Epithelial cell of prostate (primary cell): ENCODE results near the gene LHX3.
A peak's percentile ranks its signal among the peaks of the same experiment; 100 is the strongest.

Experiments
- DNase-seq: peaks from one replicate; pipeline ENCODE4 v3.0.0-alpha.2; 2011; ENCODE audit warnings: low read depth, low spot score
- H3K27ac ChIP-seq: fragments of 450-650 bp; 2 replicates; pipeline ENCODE4 v1.5.1; 2017; ENCODE audit warnings: mild to moderate bottlenecking

Gene LHX3

DNA sequence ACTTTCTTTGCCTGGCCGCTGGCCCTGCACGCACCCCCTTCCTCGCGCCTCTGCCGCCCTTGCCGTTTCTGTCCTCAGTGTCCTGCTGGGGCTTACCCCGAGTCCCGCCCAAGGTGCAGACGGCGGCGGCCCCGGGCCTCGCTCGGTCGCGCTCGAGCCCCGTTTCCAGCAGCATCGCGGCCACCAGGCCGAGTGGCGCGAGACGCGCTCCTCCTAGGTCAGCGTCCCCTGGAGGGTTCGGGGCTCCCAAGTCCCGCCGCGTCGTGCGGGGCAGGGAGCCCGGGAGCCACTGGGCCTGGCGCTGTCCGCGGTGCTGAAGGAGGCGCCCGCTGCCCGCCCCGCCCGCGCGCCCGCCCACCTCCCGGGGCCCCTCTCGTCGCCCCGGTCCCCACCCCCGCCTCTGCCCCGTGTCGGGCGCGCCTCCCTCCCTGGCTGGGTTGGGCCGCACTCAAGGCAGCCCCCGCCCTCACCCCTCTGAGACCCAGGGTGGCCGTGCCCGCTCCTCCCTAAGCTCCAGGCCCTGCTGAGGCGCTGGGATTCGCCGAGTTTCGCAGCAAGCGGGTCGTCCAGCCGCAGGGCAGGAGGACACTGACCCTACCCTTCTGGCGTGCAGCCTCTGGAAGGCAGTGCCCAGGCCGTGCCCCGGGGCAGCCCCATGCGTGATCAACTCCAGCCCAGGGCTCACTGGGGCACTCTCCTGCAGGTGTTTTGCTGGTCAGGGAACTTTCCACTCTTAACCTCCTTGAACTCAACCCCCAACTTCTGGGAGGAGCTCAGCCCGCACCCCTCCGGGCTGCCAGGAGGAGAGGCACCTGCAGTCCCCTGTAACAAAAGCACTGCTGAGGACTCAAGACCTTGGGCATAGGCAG lies at the start of gene LHX3:
LHX3 (minus strand) TSS at position 291 of the 869 bp plus-strand sequence; CDS start at position 175, 116 bp downstream.
- H3K27ac ChIP-seq, result no peak within 1 kb of the TSS
- no peak for DNase-seq

DNA sequence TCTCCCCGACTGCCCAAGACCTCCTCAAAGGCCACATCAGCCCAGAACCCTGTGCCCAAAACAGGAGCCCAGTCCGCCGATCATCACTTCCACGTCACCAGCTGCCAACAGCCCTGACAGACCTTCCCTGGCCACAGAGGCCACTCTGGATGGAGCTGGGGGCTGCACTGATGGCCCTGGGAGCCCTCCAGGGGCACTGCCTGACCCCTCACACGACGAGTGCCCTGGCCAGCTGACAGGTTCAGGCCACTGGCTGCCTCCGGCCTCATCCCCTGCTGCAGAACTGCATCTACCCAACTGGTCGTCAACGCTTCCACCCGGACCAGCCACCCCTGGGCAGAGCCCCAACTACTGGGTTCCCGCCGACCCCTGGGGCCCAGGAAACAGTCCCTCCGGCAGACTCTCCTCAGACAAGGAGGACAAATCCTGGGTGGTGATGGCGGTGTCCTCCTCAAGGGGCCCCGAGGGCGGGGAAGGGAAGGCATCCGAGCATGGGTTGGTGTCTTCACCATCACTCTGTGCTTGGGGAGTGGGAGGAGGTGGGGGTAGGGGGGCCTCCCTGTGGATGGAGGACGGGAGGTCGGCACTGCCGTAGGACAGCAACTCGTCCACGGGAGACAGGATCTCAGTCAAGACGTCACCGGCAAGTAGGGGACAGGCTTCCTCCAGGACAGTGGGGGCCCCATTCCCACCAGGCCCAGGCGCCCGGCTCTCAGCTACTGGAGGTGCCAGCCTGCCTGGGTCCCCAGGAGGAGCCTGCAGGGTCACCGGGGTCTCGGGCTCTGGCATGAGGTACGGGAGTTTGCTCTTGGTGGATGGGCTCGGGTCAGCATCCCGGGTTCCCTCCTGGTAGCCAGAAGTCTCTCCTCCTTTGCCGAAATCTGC lies 48.6 kb upstream of the LHX3 start:
- no peak for DNase-seq
- H3K27ac ChIP-seq, result no peak overlapping the region

DNA sequence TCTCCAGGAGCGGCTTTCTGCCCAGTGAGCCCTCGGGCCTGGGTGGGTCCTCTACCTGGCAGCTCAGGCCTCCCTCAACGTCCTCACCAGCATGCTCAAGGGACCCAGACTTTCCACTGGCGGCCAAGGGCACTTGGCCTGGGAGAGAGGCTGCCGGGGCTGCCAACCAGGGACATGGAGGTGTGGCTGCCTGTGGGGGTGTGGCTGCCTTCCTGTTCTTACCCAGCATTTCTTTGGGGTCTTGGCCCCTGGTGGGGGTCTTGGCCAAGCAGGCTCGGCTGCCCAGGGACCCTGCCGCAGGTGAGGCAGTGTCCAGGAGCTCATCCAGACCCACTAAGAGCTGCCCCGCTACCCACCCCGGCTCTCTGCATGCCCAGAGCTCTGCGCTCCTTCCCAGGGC lies 47.9 kb upstream of the LHX3 start:
- H3K27ac ChIP-seq, result no peak overlapping the region
- DNase-seq, result no peak

DNA sequence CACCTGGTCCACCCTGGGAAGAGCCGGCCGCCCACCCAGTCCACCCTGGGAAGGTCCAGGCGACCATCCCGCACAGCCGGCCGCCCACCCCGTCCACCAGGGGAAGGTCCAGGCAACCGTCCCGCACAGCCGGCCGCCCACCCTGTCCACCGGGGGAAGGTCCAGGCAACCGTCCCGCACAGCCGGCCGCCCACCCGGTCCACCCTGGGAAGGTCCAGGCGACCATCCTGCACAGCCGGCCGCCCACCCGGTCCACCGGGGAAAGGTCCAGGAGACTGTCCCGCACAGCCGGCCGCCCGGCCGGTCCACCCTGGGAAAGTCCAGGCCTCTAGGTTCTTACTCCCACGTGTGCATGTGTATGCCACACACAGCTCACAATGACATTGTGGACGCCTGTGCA lies 47.4 kb upstream of the LHX3 start:
- H3K27ac ChIP-seq, result no peak overlapping the region
- no peak for DNase-seq

DNA sequence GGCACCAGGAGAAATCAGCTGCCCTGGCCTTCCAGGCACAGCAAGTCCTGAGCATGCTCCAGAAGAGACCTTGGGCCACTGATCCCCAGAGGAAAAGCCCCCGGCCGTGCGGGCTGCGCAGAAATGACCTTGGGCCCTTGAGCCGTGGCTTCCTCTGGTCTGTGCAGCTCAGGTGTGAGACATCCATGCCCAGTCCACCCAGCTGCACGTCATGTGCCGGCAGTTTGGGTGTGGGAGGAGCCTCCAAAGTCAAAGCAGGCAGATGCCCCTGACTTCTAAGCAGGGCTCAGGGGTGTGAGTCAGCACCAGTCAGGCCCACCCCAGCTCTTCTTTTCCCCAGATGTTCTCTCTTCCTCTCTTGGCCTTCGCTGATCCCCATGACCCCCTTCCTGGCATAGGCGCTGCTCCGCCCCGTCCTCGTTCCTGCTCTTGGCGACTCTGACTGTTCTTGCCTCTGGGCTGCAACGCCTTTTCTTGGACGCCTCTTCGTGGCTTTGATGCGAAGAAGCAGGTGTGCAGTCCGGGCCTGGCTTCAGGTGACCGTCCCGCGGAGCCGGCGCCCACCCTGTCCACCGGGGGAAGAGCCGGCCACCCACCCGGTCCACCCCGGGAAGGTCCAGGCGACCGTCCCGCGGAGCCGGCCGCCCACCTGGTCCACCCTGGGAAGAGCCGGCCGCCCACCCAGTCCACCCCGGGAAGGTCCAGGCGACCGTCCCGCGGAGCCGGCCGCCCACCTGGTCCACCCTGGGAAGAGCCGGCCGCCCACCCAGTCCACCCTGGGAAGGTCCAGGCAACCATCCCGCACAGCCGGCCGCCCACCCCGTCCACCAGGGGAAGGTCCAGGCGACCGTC lies 46.6 kb upstream of the LHX3 start:
- no peak overlapping the region for H3K27ac ChIP-seq
- no peak for DNase-seq

DNA sequence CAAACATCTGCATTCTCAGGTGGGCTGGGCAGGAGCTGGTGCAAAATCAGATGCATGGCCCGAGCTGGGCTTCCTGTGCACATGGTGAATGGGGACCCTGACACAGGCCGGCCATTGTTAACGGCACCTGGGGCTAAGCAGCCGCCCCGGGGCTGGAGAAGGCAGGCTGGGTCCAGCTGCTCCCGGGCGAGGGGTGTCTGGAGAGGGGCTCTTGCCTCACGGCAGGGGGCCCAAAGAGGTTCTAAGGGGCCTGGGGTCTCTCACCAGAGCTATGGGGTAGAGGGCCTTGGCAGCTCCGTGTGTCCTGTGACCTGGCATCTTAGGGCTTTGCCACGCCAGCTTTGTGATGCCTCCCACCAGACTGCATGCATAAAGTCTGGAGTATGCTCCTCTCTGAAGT lies 45.7 kb upstream of the LHX3 start:
- H3K27ac ChIP-seq, result no peak overlapping the region
- DNase-seq, result no peak

DNA sequence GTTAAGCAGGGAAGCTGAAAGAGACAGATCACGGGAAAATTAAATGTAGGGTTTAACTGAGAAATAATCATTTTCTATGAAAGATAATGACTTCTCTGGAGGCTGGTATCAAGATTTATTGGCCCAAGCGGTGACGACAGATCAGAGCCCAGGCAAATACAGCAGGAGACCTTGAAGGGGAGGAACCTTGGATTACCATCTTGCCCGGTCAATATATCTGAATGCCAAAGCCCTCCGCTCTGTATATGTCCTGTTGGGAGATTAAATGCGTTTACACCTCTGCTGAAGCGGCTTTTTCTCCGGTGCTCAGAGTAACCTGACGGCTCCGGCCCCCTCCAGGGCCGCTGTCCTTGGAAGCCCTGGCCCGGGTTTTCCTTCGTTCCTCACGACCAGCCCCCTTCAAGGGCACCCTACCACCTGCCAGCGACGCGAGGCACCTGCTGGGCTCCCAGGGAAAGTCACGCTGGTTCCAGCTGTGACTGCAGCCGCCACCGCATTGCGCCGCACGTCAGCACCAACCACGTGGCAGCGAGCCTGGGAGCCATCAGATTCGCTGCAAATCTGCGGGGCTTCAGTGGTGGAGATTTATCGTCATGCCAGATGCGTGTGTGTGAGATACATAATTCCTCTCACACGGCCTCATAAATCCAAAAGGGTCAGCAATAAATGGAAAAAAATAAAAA lies 45.1 kb upstream of the LHX3 start:
- H3K27ac ChIP-seq, result no peak overlapping the region
- DNase-seq, result no peak

DNA sequence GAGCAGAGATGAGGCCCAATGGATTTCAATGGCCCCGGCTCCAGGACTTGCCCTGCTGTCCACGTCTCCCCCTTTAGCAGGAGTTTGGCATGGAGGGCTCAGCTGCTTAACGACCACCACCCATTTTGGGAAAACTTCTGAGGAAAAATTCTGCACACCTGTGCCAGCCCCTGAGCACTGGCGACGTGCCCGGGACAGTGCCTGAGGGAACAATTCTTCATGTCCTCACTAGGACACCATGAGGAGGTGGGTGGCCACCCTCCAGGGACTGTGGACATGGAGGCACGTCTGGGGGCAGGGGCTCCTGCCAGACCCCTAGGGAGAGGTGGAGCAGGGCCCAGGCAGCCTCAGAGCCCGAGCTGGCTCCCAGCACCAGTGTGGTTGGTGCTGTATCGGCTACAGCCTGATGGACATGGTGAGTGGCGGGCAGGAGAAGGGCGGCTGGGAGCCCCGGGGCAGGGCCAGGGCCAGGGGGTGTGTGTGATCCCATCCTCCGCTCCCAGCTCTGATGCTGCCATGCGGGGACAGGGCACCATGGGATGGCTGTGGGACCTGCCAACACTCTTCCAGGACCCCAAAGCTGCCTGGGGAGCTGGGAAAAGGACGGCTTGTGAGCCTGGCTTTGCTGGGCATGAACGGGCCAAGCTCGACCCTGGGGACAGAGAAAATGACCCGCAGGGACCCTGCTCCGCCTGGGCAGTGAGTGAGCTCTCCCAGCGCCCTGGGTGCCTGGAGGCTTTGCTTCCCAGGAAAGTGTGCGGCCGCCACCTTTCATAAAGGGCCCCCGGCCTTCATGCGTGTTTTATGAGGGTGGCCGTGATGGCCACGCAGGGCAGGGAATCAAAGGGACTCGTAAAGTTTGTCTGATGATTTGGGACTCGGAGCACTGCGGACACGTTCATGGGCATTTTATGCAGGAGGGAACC lies 44.3 kb upstream of the LHX3 start:
- no peak overlapping the region for H3K27ac ChIP-seq

DNA sequence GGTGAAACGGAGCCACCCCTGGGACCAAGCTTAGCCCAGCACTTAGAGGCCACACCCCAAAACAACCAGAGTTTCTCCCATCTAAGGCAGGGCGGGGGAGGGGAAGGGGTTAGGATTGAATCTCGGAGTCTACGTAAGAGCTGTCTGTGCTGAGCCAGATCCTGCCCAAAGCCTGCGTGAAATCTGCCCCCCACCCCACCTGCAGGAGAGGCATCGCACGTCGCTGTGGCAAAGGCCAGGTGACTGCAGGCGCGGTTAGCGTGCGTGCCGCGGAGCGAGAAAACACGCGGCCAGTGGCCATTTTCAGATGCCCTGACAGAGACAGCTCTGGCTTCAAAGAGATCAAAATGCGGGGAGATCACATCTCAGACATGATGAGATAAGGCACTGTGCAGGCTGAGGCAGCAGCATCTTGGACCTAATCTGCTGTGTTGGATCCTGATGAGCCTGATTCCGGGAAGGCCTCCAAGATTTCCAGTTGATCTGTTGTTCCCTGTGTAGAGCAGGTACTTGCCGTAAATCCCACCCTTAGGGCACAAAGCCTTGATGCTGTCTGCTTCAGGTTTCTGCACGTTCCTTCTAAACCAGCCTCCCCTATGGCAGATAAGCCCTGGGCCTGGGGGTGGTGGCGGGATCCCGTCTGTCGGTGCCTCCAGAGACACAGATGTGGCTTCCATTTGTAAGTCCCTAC lies 43.2 kb upstream of the LHX3 start:
- H3K27ac ChIP-seq, result no peak overlapping the region
- DNase-seq, result no peak

More for the DNA sequence above, 44.3 kb upstream of the LHX3 start:
- no peak for DNase-seq

DNA sequence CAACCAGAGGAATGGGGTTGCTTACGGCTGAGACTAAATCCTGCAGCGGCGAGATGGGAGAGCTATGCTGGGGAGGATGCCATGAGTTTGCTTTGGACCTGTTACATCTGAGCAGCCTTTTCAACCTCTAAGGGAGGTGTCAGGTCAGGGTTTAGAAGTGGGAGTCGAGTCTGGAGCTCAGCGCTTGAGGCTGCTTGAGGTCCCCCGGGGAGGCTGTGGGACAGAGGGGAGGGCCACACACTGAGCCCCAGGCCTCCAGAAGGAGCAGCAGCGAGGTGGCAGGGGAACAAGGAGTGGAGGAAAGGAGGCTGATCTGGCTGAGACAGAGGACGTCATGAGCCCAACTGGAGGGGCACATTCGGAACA lies 42.6 kb upstream of the LHX3 start:
- DNase-seq, result no peak
- H3K27ac ChIP-seq, result no peak overlapping the region

DNA sequence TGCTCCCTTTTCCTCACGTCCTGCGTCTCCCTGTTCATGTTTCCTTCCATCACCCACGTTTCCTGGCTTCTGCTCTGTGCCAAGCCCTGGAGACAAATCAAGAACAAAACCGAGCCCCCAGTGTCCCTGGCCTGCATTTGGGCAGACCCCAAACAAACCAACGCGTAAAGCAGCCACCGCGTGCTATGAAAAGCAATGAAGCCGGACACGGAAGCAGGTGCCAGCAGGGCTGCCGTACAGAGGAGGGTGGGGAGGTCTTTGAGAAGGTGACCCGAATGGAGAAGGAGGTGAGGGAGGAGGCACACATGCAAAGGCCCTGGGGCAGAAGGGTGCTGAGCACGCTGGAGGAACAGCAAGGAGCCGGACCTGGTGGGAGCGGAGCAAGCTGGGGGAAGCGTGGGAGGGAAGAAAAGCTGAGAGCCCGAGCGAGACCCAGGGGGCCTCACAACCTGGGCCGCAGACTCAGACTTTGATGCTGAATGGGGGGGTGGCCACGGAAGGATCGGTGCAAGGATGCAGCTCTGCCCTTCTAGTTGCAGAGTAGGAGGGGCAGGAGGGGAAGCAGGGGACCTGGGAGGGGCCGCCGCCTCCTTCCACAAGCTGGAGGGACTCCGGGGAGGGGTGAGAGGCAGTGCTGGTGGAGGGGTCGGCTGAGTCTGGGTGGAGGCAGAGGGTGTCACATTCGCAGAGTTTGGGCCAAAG lies 42.1 kb upstream of the LHX3 start:
- no peak for DNase-seq

DNA sequence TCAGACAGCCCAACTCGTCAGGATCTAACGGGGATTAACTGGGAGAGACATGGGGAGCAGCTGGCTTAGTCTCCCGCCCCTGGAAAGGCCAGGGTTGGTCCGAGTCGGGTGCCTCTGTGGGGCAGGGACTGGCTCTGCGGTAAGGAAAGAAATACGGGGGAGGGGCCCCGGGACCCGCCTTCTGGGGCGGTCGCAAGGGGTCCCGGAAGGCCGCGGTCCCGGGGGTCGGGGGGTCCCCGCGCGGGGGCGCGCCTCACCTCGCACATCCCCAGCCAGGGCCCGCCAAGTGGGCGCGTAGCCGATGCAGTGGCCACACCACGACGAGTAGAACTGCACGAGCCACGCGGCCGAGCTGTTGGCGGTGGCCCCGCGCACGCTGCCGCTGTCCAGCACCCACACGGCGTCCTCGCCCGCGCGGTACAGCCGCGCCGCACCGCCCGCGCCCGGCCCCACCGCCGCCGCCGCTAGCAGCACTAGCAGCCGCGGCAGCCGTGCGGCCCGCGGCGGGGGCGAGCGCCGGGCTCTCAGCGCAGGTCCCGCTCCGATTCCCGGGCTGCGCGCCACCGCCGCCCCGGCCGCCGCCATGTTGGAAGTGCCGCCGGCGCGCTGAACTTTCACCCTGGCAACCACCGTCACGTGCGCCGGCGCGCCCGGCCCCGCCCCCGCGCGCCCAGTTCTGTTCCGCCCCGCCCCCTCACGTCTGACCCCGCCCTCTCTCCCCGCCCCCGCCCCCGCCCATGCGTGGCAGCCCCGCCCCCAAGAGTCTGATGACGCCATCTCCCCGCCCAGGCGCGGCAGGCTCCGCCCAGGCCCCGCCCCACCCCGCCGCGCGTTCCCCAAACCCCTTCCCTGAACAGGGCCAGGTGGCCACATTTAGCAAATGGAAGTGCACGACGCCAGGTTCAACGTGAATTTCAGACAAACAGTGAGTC lies 40.6 kb upstream of the LHX3 start, which contains the start of gene QSOX2:
QSOX2 (minus strand) TSS at position 594 of the 932 bp plus-strand sequence; CDS start at position 585, 9 bp downstream.
- peak; percentile 8 for DNase-seq
- H3K27ac ChIP-seq, result no peak within 1 kb of the TSS

More for the DNA sequence above, 42.1 kb upstream of the LHX3 start:
- no peak overlapping the region for H3K27ac ChIP-seq

DNA sequence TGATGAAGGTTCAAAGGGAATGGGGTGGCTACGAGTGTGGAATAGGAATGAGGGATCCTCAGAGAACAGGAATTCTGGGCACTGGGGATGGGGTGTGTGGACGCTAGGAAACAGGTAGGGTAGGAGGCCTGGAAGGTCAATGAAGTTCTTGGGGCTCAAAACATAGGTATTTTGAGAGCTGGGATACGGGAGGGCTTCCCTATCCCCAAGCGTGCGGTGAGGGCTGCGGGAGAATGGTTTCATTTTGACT lies 40.0 kb upstream of the LHX3 start:
- no peak overlapping the region for H3K27ac ChIP-seq
- DNase-seq, result no peak

DNA sequence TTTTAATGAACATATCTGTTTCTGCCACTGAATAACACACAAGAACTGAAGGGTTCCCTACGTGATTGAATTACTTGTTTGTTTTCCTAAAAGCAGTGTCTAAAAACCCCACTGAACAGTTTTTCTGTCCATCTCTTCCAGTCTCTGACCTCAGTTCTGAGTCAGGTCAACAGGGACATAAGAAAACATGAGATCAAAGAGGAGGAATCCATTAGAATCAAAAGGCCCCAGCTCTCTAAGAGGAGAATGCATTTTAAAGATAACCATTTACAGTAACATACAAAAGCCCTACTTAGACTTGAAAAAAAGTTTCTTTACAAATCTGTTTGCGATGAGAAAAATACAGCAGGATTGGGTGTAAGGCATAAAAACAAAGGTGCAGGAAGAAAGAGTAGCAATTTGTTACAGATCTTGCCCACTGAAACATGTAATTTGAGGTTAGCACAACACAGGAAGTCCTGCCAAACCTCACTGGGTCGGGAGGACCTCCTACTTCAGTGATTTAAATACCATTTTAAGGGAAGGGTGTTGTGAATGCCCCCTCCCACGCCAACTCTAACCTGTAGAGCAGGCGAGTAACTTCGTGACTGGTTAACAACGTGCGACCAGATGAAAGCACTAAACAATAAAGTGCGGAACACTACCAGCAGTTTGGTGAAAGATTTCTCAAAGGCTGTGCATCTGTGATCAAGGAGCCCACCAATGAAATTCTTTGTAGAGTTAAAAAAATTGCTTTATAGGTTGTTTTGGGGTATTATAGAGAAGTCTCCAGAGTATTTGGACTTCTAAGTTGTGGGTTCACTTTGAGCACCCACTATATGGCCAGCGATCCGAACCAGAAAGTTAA lies 39.4 kb upstream of the LHX3 start:
- H3K27ac ChIP-seq, result no peak overlapping the region
- no peak for DNase-seq

DNA sequence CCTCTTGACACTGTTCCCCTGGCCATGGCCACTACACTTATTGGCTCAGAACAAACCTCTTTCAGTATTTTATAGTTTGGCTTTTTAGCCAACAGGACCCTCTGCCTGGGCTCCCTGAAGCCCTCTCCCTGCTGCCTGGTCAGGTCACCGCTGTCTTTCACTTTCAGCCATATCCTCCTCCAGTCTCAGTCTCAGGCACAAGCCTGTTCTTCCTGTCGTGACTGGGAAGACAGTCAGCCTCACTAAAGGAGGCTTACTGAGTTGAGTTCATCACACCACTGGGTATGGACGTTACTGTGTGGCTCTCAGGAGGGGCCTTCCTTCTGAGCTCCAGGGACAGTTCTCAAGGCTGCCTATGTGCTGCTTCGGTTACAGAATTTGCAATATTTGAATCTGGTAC lies 38.7 kb upstream of the LHX3 start:
- no peak overlapping the region for H3K27ac ChIP-seq
- DNase-seq, result no peak
